GM15510 (cell line): ENCODE measurements around the gene TRPV3.

ENCODE experiments used
- POLR2A ChIP-seq: IDR thresholded peaks from 3 replicates; pipeline ENCODE4 v1.6.1; 2011; ENCODE audit warnings: borderline replicate concordance; ENCODE audit not compliant: insufficient read length; ENCODE audit errors: extremely low read depth

TRPV3 gene

GRCh38 chr17:3539881-3540540 is 17.6 kb downstream of the TRPV3 start:
- no peak for TF ChIP-seq POLR2A

GRCh38 chr17:3536716-3537115 is 20.9 kb downstream of the TRPV3 start:
- TF ChIP-seq POLR2A, result no peak

DNA sequence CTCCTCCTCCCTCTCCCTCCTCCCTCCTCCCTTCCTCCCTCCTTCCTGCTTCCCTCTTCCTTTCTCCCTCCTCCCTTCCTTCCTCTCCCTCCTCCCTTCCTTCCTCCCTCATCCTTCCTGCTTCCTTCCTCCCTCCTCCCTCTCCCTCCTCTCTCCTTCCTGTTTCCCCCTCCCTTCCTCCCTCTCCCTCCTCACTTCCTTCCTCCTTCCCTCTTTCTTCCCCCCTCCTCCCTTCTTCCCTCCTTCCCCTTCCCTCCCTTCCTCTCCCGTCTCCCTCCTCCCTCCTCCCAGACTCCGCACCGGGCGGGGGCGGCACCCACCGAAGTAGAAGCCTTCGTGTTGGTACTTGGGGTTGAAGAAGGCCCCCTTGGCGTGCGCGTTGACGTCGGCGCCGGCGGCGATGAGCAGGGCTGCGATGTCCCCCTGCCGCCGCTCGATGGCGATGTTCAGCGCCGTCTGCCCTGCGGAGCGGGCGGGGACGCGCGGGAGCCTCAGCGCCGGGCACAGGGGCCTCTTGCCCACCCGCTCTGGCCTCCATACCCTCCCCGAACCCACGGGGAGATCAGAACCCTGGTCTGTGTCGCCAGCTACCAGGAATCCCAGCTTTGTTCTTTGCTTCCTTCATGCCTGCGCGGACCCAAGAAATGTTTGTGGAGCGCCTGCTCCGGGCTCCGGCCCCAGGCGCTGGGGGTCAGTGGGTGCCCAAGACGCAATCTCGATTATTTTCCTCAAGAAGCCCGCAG is 22.2 kb downstream of the TRPV3 start:
- no peak for TF ChIP-seq POLR2A

- TF ChIP-seq POLR2A, result no peak
These were observed 22.7 kb downstream of the TRPV3 start for GRCh38 chr17:3534881-3535252.

DNA sequence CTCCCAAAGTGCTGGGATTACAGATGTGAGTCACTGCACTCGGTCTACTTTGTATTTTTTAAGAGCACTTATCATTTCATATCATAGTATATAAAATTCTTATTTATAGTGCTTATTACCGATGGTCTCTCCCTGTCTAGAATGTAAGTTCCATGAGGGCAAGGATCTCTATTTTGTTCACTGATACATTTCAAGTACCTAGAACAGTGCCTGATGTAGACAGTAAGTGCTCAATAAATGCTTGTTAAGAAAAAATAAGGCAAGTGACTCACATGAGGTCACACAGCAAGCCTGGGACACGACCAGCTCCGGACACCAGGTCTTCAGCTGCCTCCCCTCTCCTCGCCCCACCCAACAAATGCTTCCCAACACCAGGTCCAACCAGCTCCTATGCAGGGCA is 23.9 kb downstream of the TRPV3 start:
- no peak for TF ChIP-seq POLR2A

DNA sequence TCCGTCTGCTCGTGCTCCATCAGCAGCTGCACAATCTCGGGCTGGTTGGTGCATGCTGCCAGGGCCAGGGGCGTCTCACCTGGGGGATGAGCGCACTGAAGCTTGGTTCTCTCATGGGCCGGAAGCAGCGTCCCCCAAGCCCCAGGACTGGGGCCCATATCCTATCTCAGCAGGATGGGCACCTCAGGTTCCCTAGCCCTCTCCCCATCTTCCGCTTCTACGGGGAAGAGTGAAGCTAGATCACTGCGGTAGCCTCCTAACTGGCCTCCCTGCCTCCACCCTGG is 24.8 kb downstream of the TRPV3 start:
- TF ChIP-seq POLR2A, result no peak

DNA sequence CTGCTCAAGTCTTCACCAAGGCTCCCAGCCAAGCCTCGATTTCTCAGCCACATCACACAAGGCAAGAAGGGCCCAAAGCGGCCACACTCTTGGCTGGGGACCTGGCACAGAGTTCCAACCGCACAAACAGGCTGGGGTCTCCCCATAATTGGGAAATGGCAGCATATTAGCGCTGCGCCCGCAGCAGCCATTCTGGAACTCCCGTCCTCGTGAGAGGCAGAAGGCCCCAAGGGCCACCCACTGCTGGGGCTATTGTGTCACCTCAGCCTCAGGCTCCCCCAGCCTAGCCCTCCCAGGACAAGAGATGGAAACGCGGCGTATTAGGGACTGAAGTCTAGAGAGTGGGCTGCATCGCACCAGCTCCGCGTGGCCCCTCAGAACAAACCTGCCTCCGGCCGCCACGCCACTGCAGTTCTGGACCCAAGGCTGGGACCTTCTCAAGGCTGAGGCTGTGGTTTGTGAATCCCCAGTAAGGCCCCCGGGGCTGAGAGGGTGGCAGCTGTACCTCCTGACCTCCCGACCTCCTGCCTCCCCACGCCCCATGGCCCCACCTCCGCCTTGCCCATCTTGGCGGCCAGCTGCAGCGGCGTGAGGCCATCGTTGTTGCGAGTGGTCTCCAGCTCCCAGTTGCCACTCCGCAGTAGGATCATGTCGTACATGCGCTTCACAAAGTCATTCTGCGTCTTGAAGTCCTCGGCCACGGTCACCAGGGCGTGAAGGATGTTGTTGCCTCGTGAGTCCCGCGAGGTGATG is 25.3 kb downstream of the TRPV3 start:
- no peak for TF ChIP-seq POLR2A

- no peak for TF ChIP-seq POLR2A
These were observed 26.1 kb downstream of the TRPV3 start for GRCh38 chr17:3531266-3532101.

- TF ChIP-seq POLR2A, result no peak
These were observed 27.5 kb downstream of the TRPV3 start for GRCh38 chr17:3529817-3530741.

DNA sequence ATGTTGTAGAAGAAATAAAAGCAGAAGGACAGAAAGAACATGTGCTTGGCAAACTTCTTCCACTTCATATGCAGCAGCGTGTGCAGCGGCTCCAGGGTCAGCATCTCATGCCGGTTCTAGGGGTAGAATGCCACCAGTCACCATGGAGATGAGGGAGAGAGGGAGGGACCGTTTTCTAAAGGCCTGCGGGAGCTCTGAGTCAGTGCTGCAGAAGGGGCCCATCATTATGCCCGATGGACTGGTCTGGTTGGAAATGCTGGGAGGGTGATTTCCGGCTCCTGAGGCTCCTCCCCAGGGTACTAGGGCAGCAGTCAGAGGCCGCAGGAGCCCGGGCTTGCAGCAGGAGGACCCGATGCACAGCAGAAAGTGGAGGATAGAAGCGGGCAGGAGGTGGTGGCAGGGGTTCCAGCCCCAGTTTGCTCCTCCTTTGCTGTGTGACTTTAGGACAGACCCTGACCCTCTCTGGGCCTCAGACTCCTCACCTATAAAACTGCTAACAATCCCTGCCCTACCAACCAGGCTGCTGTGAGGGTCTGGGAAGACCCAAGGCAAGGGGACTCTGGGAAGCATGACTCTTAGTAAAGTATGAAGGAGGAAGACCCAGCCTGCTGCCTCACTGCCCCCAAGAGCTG is 28.6 kb downstream of the TRPV3 start:
- TF ChIP-seq POLR2A, result no peak

DNA sequence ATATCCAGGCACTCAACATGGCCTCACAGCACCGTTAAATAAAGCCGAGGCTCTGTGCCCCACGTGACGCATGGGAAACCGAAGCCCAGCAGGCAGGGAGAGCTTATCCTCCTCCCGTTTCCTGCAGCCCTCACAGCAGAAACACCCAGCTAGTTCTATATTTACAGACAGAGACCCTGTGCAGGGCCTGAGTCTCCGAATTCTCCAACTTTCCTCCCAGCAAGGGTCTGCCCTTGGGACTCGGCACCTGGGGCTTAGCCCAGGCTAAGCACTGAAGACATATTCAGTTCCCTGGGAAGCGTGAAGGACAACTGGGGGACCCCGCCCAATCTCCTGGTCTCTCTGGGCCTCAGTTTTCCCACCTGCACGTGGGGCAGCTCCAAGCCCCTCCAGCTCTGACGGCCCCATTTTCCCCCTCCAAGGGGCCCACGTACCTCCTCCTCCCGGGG is 29.2 kb downstream of the TRPV3 start:
- TF ChIP-seq POLR2A, result no peak

GRCh38 chr17:3527896-3528295 is 29.7 kb downstream of the TRPV3 start:
- TF ChIP-seq POLR2A, result no peak

DNA sequence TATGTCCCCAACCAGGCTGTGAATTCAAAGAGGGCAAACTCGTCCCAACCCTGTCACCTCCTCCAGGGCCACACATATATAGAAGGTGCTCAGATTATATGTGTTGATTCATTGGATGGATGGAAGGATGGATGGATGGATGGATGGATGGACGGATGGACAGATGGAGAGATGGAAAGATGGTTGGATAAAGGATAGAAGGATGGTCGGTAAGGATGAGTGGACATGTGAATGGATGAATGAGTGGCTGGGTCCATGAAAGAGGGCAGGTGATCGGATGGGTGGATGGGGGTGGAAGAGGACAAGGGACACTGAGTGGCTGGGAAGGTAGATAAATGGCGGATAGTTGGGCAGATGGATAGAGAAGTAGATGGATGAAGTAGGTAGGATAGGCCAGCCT is 30.1 kb downstream of the TRPV3 start:
- no peak for TF ChIP-seq POLR2A
